KBM-7 (cell line): ENCODE results near the gene CHFR.

Source experiments
- DNase-seq: peaks from one replicate; pipeline ENCODE4 v3.0.0-alpha.2; 2015
- in situ Hi-C: fragments of 300-500 bp; cut with MboI; formaldehyde crosslinking; loops from 2 replicates; pipeline ENCODE4 v1.14.3; 2020; ENCODE audit warnings: low sequenced_read_pairs, low pct_unique_long_range_greater_than_20kb, mixed read lengths

CHFR gene

DNA sequence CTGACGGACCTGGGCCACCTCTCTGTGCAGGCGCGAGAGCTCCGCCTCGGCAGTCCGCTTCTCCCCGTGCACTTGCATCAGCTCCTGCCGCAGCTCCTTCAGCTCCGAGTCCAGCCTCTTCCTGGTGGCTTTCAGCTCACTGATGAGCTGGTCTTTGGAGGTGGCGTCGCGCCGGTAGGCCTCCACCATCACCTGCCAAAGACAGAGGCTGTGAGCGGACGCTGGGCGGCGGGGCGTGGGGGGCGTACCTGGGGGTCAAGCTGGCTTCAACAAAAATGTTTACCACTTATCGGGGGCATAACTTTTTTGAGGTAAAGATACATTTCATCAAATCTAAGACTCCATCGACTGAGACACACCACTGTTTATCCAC is 98.3 kb downstream of the CHFR start:
- DNase-seq, result no peak
- in situ Hi-C loops, result no loop called here

DNA sequence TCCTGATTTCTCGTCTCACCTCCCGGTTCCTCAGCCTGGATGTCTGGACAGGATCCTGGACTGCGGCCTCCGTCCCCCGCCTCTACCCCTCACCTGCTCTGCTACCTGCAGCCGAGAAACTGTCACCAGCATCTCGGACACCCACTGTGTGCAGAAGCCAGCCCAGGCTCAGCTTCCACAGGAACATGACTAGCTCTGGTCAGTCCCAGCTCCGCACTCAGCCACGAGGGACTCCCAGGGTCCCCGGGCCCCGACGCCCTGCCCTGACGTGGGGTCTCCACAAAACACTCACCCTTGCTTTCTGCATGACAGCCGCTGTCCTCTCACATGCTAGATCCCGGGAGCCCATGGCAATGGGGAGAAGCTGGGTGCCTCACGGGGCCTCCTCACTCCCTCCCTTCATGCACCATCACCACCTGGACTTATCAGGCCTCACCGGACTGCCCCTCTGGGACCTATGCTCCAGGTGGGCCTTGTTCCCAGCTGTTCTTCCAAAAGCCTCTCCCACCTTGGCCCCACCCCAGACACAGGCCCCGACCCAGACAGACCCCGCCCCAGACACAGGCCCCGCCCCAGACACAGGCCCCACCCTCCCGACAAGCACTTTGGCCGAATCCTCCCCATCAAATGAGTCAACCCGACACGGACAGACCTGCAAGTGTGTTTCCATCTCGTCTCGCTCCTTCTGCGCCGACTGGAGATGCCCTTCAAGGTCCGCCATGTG is 98.9 kb downstream of the CHFR start:
- DNase-seq, result no peak
- in situ Hi-C loops, result no loop called here

DNA sequence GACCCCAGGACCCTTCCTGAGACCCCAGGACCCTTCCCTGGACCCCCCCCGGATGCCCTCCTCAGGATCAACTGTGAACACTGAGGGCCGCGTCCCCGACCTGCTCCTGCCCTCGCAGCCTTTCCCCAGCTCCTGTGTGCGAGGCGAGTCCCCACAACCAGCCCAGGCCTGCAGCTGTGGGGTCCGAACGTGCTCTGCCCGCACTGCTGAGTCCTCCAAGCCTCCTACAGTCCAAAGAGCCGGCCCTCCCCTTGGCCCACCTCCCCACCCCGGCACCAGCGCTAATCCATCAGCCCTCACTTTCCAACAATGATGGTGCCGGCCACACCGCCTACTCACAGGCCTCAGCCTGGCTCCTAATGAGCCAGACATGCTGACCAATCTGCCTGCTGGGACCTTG is 99.5 kb downstream of the CHFR start:
- no peak for DNase-seq
- in situ Hi-C loops, result no loop called here

DNA sequence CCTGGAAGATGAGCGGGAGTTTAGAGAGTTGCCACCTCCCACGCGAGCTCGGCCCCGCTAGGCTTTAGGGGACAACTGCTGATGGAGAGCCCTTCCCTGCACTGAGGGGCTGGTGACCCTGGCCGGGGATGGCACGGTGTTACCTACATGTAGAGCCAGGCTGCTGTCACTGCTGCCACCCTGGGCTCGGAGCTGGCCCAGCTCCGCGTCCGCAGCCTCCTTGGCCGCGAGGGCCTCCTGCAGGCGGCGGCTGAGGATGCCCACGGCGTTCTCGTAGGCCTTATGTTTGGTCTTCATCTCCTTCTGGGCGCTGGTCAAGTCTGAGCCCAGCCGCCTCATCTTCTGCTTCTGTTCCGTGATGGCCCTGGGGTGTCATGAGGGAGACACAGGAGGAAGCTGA is 101.2 kb downstream of the CHFR start:
- no peak for DNase-seq
- in situ Hi-C loops, result no loop called here

DNA sequence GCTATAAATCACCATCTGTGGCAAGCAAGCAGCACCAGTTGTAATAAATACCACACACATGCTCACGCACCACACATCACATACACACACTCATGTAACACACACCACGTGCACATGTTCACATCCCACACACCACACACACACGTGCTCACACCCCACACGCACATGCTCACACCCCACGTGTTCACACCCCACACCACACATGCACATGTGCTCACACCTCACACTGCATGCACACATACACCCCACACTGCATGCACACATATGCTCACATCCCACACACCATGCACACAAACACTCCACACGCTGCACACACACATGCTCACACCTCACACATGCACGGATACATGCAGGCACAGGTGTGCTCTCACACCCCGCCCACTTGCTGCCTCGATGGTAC is 102.8 kb downstream of the CHFR start:
- no peak for DNase-seq
- in situ Hi-C loops, result no loop called here

DNA sequence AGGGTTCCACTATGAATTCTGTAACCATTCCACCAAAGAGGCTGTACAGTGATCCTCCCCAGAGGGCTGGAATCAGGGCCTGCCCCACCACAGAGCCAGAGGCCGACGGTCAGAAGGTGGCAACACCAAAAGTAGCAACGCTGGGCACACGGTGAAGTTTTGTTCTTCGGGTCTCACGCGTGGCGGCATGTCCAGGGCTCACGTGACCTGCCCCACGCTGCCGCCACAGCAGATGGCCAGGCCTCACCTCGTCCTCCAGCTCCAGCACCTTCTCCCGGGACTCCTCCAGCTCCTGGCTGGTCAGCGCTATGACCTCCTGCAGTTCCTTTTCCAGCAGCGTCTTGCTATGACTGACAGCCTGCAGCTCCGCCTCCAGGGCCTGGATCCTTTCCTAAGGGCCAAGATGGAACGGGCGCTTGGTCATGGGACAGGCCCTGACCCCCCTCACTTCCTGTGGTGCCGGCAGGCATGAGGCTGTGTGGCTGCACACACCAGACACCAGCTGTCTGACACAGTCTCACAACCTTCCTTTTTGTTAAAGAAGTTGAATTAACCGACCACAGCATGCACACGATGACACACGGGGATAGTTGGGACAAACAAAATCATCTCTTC is 103.4 kb downstream of the CHFR start:
- in situ Hi-C loops, result no loop called here
- DNase-seq, result no peak
